ENCODE measurements around the gene MITD1. TPM values are rescaled to one million over a fixed set of nuclear protein-coding genes. Genes with fewer than 3 reads are reported as not detected.

The MITD1 gene
- total and polyA plus RNA-seq, 2 of the 13 experiments (the other 11 are each of a cell fraction or from before 2014, with no cell fraction given): 17.8 to 43.7 TPM

GRCh38 chr2:99141110-99142108, 39.4 kb downstream of the MITD1 start, which contains the start of gene C2orf15 (continued):
- TF ChIP-seq ZNF761 (CRISPR knock-in tag; conservative IDR thresholded peaks at IDR 0.05) (peak; percentile 66; the same call in 1 of the 2 replicates), HDAC1 (CRISPR knock-in tag; IDR thresholded peaks at IDR 0.05) (peak; percentile 78), BCL6 (CRISPR knock-in tag; IDR thresholded peaks at IDR 0.05) (0 out of 2 replicates have a peak, but pooled peaks have one; percentile 8), ZBTB37 (CRISPR knock-in tag; IDR thresholded peaks at IDR 0.05) (no peak), ZNF232 (CRISPR knock-in tag; IDR thresholded peaks at IDR 0.05; ENCODE audit: borderline replicate concordance) (peak; percentile 91), GPN1 (CRISPR knock-in tag; IDR thresholded peaks at IDR 0.05; ENCODE audit: borderline replicate concordance) (no peak), ZNF530 (CRISPR knock-in tag; IDR thresholded peaks at IDR 0.05; ENCODE audit: low read depth) (no peak), ZNF33A (CRISPR knock-in tag; IDR thresholded peaks at IDR 0.05; ENCODE audit: borderline replicate concordance) (no peak), SPEN (CRISPR knock-in tag; IDR thresholded peaks at IDR 0.05; ENCODE audit: low read depth) (peak; percentile 87), CHD4 (IDR thresholded peaks at IDR 0.05; ENCODE audit: borderline replicate concordance, low read length) (no peak)
- TF ChIP-seq, protein P1, sequence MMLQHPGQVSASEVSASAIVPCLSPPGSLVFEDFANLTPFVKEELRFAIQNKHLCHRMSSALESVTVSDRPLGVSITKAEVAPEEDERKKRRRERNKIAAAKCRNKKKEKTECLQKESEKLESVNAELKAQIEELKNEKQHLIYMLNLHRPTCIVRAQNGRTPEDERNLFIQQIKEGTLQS (CRISPR knock-in tag; IDR thresholded peaks at IDR 0.05): 0 out of 2 replicates have a peak, but pooled peaks have one; percentile 5
- TF ChIP-seq, protein P2, sequence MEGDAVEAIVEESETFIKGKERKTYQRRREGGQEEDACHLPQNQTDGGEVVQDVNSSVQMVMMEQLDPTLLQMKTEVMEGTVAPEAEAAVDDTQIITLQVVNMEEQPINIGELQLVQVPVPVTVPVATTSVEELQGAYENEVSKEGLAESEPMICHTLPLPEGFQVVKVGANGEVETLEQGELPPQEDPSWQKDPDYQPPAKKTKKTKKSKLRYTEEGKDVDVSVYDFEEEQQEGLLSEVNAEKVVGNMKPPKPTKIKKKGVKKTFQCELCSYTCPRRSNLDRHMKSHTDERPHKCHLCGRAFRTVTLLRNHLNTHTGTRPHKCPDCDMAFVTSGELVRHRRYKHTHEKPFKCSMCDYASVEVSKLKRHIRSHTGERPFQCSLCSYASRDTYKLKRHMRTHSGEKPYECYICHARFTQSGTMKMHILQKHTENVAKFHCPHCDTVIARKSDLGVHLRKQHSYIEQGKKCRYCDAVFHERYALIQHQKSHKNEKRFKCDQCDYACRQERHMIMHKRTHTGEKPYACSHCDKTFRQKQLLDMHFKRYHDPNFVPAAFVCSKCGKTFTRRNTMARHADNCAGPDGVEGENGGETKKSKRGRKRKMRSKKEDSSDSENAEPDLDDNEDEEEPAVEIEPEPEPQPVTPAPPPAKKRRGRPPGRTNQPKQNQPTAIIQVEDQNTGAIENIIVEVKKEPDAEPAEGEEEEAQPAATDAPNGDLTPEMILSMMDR (CRISPR knock-in tag; IDR thresholded peaks at IDR 0.05): no peak; the same call in 1 of the 2 replicates
- TF ChIP-seq, protein P3, sequence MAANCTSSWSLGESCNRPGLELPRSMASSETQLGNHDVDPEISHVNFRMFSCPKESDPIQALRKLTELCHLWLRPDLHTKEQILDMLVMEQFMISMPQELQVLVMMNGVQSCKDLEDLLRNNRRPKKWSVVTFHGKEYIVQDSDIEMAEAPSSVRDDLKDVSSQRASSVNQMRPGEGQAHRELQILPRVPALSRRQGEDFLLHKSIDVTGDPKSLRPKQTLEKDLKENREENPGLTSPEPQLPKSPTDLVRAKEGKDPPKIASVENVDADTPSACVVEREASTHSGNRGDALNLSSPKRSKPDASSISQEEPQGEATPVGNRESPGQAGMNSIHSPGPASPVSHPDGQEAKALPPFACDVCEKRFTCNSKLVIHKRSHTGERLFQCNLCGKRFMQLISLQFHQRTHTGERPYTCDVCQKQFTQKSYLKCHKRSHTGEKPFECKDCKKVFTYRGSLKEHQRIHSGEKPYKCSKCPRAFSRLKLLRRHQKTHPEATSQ (CRISPR knock-in tag; IDR thresholded peaks at IDR 0.05; ENCODE audit: borderline replicate concordance): peak; percentile 90; the same call in 1 of the 2 replicates
- TF ChIP-seq, protein P4, sequence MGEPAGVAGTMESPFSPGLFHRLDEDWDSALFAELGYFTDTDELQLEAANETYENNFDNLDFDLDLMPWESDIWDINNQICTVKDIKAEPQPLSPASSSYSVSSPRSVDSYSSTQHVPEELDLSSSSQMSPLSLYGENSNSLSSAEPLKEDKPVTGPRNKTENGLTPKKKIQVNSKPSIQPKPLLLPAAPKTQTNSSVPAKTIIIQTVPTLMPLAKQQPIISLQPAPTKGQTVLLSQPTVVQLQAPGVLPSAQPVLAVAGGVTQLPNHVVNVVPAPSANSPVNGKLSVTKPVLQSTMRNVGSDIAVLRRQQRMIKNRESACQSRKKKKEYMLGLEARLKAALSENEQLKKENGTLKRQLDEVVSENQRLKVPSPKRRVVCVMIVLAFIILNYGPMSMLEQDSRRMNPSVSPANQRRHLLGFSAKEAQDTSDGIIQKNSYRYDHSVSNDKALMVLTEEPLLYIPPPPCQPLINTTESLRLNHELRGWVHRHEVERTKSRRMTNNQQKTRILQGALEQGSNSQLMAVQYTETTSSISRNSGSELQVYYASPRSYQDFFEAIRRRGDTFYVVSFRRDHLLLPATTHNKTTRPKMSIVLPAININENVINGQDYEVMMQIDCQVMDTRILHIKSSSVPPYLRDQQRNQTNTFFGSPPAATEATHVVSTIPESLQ (CRISPR knock-in tag; conservative IDR thresholded peaks at IDR 0.05): 0 out of 2 replicates have a peak, but pooled peaks have one; percentile 19
- TF ChIP-seq, protein P5, sequence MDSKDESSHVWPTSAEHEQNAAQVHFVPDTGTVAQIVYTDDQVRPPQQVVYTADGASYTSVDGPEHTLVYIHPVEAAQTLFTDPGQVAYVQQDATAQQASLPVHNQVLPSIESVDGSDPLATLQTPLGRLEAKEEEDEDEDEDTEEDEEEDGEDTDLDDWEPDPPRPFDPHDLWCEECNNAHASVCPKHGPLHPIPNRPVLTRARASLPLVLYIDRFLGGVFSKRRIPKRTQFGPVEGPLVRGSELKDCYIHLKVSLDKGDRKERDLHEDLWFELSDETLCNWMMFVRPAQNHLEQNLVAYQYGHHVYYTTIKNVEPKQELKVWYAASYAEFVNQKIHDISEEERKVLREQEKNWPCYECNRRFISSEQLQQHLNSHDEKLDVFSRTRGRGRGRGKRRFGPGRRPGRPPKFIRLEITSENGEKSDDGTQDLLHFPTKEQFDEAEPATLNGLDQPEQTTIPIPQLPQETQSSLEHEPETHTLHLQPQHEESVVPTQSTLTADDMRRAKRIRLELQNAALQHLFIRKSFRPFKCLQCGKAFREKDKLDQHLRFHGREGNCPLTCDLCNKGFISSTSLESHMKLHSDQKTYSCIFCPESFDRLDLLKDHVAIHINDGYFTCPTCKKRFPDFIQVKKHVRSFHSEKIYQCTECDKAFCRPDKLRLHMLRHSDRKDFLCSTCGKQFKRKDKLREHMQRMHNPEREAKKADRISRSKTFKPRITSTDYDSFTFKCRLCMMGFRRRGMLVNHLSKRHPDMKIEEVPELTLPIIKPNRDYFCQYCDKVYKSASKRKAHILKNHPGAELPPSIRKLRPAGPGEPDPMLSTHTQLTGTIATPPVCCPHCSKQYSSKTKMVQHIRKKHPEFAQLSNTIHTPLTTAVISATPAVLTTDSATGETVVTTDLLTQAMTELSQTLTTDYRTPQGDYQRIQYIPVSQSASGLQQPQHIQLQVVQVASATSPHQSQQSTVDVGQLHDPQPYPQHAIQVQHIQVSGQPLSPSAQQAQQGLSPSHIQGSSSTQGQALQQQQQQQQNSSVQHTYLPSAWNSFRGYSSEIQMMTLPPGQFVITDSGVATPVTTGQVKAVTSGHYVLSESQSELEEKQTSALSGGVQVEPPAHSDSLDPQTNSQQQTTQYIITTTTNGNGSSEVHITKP (CRISPR knock-in tag; IDR thresholded peaks at IDR 0.05; ENCODE audit: low read depth): peak; percentile 41; the same call in 1 of the 2 replicates

All from HepG2 (cell line).